ENCODE results near the gene ZSWIM8.
"Not testable (repeated sequence)": the region's sequence is repeated elsewhere in the genome, so short reads cannot be mapped to it uniquely, and the experiment has no call there.

ZSWIM8 gene

DNA sequence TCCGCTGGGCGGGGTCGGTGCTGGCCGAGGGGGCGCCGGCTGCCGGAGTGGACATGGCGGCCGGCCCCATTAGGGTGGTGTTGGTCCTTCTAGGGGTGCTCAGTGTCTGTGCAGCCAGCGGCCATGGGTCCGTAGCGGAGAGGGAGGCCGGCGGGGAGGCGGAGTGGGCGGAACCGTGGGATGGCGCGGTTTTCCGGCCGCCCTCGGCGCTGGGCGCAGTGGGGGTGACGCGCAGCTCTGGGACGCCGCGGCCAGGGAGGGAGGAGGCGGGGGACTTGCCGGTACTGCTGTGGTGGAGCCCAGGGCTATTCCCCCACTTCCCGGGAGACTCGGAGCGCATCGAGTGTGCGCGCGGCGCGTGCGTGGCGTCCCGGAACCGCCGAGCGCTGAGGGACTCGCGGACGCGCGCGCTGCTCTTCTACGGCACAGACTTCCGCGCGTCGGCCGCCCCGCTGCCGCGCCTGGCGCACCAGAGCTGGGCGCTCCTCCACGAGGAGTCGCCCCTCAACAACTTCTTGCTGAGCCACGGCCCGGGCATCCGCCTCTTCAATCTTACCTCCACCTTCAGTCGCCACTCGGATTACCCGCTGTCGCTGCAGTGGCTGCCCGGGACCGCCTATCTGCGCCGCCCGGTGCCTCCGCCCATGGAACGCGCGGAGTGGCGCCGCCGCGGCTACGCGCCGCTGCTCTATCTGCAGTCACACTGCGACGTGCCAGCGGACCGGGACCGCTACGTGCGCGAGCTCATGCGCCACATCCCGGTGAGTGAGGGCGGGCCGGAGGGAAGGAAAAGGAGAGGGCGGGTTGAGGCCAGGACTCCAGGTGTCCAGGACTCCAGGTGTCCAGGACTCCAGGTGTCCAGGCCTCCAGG, 12.9 kb upstream of the ZSWIM8 start:
- in situ Hi-C loops (cut with MboI; ENCODE audit: low sequenced_read_pairs), result no loop called here

DNA sequence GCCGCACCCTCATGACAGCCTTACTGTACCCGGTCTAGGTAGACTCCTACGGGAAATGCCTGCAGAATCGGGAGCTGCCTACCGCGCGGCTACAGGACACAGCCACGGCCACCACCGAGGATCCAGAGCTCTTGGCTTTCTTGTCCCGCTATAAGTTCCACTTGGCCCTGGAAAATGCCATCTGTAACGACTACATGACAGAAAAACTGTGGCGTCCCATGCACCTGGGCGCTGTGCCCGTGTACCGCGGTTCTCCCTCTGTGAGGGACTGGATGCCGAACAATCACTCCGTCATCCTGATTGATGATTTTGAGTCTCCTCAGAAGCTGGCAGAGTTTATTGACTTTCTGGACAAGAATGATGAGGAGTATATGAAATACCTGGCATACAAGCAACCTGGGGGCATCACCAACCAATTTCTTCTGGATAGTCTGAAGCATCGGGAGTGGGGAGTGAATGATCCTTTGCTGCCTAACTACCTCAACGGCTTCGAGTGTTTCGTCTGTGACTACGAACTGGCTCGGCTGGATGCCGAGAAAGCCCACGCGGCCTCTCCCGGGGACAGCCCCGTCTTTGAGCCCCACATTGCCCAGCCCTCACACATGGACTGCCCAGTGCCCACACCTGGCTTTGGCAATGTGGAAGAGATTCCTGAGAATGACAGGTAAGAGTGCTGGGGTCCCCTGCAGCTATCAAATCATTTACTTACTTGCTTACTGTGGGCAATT, 12.1 kb upstream of the ZSWIM8 start:
- in situ Hi-C loops (cut with MboI; ENCODE audit: low sequenced_read_pairs), result no loop called here

DNA sequence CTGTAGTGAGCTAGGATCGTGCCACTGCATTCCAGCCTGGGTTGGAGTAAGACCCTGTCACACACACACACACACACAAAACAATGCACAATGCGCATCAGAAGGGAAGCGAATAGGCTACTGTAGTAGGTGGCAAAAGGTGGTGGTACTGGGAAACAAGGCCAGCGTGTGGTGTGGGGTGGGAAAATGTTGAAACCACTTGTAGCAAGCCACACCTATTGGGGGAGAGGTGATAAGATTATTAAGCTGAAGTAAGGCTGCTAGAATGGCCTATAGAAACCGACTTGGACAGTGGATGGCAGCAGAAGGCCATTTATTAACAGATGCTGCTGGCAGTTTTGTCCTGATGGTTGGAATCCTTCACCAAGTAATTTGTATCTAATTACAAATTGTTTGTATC, 10.8 kb upstream of the ZSWIM8 start:
- in situ Hi-C loops (cut with MboI; ENCODE audit: low sequenced_read_pairs), result no loop called here

DNA sequence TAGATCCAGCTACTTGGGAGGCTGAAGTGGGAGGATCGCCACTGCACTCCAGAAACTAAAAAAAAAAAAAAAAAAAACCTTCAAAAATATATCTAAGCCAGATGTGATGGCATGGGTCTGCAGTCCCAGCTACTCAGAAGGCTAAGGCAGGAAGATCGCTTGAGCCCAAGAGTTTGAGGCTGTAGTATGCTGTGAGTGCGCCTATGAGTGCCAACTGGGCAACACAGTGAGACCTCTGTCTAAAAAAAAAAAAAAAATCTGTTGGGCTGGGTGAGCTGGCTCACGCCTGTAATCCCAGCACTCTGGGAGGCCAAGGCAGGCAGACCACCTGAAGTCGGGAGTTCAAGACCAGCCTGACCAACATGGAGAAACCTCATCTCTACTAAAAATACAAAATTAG, 6.4 kb upstream of the ZSWIM8 start:
- in situ Hi-C loops (cut with MboI; ENCODE audit: low sequenced_read_pairs), result no loop called here

DNA sequence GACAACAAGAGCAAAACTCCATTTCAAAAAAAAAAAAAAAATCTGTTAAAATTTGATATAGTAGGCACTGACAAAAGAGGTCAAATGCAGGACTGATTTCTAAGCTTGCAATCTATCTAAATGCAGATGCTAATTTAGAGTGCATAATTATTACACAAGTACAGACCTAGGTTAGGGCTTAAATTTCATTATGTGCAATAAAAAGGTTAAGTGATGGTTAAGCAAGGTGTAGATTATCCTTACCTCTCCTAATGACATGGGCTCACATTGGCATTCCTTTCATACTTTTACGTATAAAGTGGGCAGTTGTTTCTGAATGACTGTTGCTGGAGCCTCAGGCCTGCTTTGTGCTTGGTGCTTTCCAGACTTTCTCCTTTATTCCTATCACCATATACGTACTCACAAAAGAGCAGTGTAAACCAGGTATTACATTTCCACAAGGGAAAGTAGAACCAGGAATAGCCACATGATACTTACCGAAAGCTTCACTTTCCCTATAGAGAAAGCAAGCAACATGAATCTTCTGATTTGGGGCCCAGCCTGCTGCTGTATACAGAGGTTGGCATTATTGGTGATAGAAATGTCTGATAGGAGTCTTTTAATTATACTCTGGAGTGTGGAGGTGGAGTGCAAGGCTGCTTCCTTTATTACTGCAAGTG, 5.7 kb upstream of the ZSWIM8 start:
- in situ Hi-C loops (cut with MboI; ENCODE audit: low sequenced_read_pairs), result no loop called here

DNA sequence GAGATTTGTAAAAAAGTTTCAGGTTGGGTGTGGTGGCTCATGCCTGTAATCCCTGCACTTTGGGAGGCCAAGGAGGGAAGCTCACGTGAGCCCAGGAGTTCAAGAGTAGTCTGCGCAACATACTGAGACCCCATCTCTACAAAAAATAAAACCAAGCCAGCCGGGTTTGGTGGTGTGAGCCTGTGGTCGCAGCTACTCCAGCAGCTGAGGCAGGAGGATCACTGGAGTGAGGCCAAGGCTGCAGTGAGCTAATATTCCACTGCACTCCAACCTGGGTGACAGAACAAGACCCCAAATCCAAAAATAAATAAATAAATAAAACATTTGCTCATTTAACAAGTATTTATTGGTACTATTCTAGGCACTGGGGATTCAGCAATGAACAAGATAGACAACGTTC, 5.1 kb upstream of the ZSWIM8 start:
- in situ Hi-C loops (cut with MboI; ENCODE audit: low sequenced_read_pairs), result no loop called here

DNA sequence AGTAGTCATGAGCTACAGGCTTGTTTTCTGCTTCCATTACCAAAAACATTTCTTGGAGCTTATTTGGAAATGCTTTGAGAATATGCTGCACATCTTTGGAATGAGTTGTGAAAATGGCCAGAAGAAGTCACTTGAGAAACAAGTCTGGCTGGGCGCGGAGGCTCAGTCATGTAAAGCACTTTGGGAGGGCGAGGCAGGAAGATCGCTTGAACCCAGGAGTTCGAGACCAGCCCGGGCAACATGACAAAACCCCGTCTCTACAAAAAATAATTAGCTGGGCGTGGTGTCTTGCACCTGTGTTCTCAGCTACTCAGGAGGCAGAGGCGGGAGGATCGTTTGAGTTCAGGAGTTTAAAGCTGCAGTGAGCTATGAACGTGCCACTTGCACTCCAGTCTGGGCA, 4.4 kb upstream of the ZSWIM8 start:
- in situ Hi-C loops (cut with MboI; ENCODE audit: low sequenced_read_pairs), result no loop called here

DNA sequence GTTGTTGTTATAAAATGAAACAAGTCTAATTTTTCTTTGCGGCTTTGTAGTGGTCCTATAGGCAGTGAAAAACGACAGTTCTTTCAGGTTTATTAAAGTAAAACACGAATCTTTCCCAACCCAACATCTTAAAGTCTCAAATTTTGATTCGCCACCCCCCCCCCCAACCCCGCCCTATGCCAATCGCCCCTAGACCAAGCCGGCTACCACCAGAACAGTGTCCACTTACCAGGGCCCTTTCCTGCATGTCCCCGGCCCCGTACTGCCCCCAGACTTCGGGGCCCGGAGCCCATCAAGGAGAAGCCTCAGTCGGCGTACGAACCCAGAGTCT, 3.9 kb upstream of the ZSWIM8 start:
- in situ Hi-C loops (cut with MboI; ENCODE audit: low sequenced_read_pairs), result no loop called here

DNA sequence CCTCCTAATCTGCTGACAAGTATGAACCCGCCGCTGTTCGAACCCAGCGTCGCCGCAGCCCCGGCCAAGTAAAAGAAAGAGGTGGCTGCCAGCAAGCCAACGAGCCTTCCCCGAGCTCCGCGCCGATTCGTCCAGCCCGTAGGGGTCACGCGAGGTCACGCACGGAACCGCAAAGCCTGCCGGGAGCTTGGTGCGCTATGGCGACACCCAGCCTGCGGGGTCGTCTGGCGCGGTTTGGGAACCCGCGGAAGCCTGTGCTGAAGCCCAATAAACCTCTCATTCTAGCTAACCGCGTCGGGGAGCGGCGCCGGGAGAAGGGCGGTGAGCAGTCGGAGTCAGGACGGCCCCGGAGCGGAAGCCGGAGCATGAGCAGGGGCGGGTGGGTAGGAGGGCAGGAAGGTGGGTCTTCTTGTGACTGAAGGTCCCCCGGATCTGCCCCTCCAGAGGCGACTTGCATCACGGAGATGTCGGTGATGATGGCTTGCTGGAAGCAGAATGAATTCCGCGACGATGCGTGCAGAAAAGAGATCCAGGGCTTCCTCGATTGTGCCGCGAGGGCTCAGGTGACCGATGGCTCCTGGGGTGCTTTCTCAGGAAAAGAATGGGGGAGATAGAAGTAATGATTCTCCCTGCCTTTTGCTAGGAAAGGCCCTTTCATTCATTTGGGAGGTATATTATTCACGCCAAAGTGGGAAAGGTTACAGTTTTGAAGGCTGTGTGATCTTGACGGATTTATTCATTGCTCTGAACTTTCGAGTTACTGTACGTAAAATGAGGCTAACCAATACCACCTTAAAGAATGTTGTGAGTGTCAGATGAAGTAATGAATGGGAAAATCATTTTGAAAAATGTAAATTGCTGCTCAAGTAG, 3.3 kb upstream of the ZSWIM8 start, which contains the start of gene CHCHD1:
CHCHD1 (plus strand) TSS at position 170 of the 870 bp plus-strand sequence; CDS start at position 198, 28 bp downstream.
- in situ Hi-C loops (cut with MboI; ENCODE audit: low sequenced_read_pairs), result no loop called here

DNA sequence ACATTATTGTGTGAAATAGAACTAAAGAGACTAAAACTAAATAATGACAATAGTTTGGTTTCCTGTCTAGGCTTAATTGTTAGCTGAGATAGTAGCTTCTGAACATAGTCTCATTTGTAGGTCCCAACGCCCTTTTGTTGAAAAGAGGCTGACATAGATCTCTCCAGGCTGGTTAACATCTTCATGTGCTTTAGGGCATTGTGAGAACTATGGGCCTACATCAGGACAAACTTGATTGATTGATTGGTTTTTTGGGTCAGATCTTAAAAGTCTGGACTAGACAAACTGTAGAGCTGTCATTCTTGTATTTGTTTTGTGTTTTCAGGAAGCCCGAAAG, 2.7 kb upstream of the ZSWIM8 start:
- in situ Hi-C loops (cut with MboI; ENCODE audit: low sequenced_read_pairs), result no loop called here

DNA sequence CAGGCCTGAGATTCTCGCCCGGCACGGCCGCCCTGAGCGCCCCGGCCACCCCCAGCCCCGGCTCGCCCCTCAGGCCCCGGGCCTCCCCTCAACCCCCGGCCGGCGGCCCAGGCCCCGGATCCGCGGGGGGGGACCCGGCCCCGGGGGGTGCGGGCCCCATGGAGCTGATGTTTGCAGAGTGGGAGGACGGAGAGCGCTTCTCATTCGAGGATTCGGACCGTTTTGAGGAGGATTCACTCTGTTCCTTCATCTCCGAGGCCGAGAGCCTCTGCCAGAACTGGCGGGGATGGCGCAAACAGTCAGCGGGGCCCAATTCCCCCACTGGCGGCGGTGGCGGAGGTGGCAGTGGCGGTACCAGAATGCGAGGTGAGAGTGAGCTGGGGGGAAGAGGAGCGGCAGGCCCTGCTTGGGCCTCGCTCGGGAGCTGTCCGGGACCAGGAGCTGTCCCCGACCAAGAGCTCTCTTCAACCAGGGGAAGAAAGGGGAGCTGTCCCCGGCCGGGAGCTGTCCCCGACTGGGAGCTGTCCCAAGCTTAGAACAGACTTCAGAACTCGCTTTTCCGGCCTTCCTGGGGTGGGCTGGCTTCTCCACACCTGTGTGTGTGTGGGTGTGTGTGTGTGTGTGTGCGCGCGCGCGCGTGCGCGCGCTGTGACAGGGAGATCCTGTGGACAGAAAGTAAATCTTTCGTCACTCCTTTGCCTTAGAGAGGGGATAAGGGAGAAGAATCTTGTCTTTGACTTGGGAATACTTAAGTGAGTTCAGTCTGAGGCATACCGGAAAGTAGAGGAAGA, 510 bp downstream of the ZSWIM8 start:
- in situ Hi-C loops (cut with MboI; ENCODE audit: low sequenced_read_pairs), result no loop called here

DNA sequence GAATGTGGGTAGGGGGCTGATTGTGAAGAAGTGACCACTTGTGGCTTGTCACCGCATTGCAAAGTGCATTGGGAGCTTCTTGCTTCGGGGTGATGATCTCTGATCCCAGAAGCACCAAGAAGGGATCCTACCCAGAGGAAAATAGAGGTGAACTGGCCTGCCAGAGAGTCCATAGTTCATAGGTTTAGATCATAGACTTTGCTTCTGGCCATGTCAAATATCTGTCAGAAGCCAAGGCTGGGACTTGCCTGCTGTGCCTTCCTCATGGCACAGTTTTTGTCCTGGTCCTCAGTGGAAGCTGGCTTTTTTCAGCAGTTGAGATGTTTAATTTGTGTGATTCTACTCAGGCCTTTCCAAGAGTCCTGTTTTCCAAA, 1.1 kb downstream of the ZSWIM8 start:
- in situ Hi-C loops (cut with MboI; ENCODE audit: low sequenced_read_pairs), result no loop called here

DNA sequence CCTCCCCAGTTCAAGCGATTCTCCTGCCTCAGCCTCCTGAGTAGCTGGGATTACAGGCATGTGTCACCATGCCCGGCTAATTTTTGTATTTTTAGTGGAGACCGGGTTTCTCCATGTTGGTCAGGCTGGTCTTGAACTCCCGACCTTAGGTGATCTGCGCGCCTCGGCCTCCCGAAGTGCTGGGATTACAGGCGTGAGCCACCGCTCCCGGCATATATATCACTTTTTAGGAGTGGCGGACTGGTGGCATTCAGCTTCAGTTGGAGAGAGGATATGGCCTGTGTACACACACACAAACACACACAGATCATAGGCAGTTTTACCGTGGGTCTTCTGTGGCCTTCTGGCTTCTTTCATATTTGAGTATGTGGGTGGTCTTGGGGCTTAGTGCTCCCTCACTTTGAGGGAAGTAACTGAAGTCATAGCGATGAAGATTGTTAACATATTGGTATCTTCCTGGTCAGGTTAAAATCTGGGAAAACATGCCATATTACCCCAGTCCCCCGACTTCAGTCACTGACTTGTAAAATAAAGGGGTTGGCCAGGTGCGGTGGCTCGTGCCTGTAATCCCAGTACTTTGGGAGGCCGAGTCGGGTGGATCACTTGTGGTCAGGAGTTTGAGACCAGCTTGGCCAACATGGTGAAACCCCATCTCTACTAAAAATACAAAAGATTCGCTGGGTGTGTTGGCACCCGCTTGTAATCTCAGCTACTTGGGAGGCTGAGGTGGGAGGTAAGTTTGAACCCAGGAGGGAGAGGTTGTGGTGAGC, 1.8 kb downstream of the ZSWIM8 start:
- in situ Hi-C loops (cut with MboI; ENCODE audit: low sequenced_read_pairs), result not testable (repeated sequence)

DNA sequence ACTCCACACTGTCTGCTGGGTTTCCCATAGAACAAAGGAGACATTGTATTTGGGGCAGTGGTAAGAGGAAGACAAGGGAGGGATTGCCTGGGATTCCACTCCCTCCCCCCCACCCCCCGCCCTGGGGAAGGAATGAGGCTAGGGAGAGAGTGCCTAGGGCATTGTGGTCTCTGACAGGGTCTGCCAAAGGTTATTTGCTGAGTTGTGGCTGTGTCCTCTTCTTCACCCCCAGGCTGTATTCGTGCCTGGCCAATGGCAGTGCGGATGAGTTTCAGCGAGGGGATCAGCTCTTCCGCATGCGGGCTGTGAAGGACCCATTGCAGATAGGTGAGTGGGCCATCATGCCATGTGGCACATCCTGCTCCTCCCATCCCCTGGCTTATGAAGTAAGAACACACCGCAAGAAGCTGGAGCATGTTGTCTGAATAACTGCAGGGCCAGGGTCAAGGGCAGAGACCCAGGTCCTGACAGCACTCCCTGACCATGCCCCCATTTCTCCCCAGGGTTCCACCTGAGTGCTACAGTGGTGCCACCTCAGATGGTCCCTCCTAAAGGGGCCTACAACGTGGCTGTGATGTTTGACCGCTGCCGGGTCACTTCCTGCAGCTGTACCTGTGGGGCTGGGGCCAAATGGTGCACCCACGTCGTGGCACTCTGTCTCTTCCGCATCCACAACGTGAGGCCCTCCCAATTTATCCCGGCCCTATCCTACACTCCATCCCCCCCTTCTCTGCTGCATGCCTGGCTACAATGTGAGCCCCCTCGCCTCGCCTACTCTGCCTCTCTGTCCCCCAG, 3.7 kb downstream of the ZSWIM8 start:
- in situ Hi-C loops (cut with MboI; ENCODE audit: low sequenced_read_pairs), result no loop called here

DNA sequence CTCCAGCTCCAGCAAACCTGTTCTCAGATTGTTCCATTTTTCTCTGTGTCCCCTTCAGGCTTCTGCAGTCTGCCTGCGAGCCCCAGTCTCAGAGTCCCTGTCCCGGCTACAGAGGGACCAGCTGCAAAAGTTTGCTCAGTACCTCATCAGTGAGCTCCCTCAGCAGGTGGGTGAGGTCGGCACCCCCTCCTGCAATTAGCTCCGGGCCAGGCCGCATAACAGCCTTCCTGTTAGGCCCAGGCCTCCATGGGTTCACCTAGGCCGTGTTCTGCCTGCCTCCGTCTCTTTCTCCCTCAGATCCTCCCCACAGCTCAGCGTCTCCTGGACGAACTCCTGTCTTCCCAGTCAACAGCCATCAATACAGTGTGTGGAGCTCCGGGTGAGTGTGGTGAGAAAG, 4.3 kb downstream of the ZSWIM8 start:
- in situ Hi-C loops (cut with MboI; ENCODE audit: low sequenced_read_pairs), result no loop called here

DNA sequence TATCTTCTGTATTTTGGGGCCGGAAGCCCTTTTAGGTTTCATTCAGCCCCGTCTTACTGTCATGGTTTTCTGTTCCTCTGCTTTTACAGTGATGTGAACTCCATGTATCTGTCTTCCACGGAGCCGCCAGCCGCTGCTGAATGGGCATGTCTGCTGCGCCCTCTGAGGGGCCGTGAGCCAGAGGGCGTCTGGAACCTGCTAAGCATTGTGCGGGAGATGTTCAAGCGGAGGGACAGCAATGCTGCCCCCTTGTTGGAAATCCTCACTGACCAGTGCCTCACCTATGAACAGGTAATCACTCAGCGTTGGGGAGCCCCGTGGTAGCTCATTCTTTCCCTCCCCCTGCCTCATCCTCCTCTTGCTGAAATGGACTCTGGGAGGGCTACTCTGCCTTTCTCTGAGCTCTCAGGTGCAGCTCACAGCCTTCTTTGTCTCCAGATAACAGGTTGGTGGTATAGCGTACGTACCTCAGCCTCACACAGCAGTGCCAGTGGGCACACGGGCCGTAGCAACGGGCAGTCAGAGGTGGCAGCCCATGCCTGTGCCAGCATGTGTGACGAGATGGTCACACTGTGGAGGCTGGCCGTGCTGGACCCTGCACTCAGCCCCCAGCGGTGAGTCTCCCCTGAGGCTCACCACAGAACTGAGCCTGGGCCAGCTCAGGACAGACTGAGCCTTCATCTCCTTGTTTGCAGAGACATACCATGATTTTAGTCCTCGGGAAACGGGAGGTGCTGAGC, 5.7 kb downstream of the ZSWIM8 start:
- in situ Hi-C loops (cut with MboI; ENCODE audit: low sequenced_read_pairs), result no loop called here

DNA sequence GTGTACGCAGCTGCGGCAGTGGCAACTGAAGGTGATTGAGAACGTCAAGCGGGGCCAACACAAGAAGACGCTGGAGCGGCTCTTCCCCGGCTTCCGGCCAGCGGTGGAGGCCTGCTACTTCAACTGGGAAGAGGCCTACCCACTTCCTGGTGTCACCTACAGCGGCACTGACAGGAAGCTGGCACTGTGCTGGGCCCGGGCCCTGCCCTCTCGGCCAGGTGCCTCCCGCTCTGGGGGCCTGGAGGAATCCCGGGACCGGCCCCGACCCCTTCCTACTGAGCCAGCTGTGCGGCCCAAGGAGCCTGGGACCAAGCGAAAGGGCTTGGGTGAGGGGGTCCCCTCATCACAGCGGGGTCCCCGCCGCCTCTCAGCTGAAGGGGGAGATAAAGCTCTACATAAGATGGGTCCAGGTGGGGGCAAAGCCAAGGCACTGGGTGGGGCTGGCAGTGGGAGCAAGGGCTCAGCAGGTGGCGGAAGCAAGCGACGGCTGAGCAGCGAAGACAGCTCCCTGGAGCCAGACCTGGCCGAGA, 6.5 kb downstream of the ZSWIM8 start:
- in situ Hi-C loops (cut with MboI; ENCODE audit: low sequenced_read_pairs), result no loop called here

DNA sequence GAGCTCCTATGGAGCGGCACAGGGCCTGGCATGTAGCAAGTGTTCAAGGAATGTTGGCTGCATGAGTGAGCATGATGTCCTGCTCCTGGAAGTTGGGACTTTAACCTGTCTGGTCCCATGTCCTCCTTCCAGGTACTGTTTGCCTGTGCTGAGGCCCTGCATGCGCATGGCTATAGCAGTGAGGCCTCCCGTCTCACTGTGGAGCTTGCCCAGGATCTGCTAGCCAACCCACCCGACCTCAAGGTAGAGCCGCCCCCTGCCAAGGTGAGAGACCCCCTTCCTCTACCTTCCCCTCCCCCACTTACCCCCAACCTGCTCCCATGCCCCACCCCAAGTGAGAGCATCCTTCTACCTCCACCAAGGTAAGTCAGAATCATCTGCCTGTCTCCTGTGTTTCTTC, 8.1 kb downstream of the ZSWIM8 start:
- in situ Hi-C loops (cut with MboI; ENCODE audit: low sequenced_read_pairs), result no loop called here
